ENCODE measurements around the gene QDPR. TPM values are rescaled to one million over a fixed set of nuclear protein-coding genes. Genes with fewer than 3 reads are reported as not detected.

QDPR gene
- total and polyA plus RNA-seq, 8 donors, result 36.6 to 51.2 (median 45.3) TPM

DNA sequence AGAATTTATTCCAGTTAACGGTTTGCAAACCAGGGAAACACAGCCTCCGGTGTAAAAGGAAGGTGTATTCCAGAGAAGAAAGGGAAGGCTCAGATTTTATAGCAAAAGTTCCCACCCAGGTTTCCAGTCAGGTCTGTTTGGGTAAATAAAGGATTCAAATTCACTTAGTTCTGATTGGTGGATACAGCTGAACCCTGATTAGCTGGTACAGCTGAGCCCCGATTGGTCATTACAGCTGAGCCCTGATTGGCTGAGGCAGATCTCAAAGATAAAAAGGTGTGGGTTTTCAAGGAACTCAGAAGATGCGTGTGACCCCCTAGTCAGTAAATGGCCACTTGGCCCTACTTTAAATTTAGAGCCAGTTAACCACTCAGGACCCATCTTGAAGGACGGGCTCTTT is 9.7 kb upstream of the QDPR start:
- DNase-seq (no peak), ATAC-seq (no peak)
- Histone ChIP-seq H3K9me3 (no peaks in the 10 kb centered on the region), H3K27me3 (no peaks in the 10 kb centered on the region), H3K27ac (no peak overlapping the region), H3K36me3 (no peaks in the 10 kb centered on the region), H3K4me3 (no peak overlapping the region), H3K4me1 (no peaks in the 10 kb centered on the region)
- TF ChIP-seq, protein P1, sequence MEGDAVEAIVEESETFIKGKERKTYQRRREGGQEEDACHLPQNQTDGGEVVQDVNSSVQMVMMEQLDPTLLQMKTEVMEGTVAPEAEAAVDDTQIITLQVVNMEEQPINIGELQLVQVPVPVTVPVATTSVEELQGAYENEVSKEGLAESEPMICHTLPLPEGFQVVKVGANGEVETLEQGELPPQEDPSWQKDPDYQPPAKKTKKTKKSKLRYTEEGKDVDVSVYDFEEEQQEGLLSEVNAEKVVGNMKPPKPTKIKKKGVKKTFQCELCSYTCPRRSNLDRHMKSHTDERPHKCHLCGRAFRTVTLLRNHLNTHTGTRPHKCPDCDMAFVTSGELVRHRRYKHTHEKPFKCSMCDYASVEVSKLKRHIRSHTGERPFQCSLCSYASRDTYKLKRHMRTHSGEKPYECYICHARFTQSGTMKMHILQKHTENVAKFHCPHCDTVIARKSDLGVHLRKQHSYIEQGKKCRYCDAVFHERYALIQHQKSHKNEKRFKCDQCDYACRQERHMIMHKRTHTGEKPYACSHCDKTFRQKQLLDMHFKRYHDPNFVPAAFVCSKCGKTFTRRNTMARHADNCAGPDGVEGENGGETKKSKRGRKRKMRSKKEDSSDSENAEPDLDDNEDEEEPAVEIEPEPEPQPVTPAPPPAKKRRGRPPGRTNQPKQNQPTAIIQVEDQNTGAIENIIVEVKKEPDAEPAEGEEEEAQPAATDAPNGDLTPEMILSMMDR (IDR thresholded peaks at IDR 0.05), result no peak
- intact Hi-C loops (cut with DNase I), result no loop called here

DNA sequence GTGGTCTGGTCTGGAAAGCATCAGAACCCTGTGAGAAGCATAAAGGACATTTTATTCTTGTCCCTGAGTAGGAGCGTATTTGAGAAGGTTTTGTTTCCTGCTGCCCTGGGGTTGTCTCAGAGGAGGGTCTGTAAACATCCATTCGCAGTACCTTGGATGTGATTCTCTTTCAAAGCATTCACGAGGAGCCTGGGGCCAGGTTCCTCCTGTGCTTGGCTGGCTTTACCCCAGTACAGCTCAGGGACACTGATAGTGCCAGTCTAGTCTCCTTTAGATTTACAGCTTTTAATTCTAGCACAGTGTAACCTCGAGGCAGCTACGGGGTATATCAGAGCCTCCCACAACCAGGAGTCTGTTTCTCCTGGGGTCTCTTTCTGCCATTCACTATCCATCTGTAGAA is 5.8 kb upstream of the QDPR start:
- H3K4me1 ChIP-seq, result peaks cover 0 to 5% of the 10 kb centered on the region in 2 donors
- no peak overlapping the region for H3K27ac ChIP-seq
- TF ChIP-seq, protein P1 (IDR thresholded peaks at IDR 0.05), result no peak
- no peaks in the 10 kb centered on the region for H3K36me3 ChIP-seq
- intact Hi-C loops (cut with DNase I), result no loop called here
- no peaks in the 10 kb centered on the region for H3K9me3 ChIP-seq
- DNase-seq, result no peak
- H3K4me3 ChIP-seq, result no peak overlapping the region
- no peaks in the 10 kb centered on the region for H3K27me3 ChIP-seq
- ATAC-seq, result no peak

DNA sequence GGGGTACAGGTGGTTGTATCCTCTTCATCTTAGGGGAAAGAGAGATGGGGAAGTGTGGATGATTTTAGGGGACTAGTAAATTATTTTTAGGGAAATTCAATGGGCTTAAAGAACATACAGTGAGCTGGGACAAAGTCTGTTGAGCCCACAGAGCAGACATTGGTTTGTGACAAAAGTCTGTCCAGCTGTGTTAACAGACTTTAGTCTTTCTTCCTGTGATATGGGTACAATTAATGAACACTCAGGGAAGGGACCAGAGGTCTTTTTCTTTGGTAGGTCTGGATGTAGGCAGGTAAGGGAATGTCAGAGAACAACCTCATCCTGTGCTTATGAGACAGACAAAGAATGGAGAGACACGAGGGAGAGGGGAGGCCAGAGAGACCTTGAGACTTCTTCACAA is 5.1 kb upstream of the QDPR start:
- no peak for DNase-seq
- H3K36me3 ChIP-seq, result no peaks in the 10 kb centered on the region
- no peak overlapping the region for H3K4me3 ChIP-seq

DNA sequence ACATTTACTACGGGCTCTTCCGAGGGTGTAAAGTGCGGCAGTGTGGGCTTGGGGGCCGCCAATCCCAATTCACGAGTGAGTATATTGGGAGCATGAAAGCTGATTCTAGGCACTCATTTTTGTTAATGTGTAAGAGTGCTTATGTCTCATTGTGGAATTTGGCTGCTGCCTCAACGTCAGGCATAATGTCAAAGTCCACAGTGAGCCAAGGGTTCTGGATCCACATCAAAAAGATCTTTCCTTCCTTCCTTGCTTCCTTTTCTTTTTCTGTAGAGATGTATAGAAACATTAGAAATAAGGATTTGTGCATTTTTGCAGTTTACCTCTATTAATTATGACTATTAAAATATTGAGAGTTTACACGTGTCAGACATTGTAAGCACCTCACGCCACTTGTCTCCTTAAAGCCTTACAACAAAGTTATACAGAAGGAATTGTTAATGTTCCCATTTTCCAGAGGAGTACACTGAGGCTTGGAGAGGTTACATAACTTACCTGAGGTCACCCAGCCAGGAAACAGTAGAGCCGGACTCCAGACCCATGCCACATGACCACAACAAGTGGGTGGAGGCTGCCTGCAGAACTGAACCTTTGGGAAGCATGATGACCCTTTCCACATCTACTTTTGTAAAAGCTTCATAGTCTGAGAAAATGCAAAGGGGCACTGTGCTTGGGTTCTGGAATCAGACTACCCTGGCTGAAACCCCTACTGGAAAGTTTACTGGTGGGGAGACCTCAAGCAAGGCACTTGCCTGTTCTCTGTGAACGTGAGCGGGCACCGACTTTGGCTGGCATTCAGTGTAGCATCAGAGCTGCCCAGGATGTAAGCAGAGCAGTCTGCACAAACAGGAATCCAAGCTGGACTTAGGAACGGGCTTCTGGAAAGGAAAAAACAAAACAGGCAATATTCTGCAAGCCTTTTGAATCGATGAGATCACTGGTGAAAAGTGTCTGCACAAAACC is 3.8 kb upstream of the QDPR start:
- TF ChIP-seq, protein P1 (IDR thresholded peaks at IDR 0.05), result no peak
- Histone ChIP-seq H3K4me3 (no peak overlapping the region), H3K36me3 (no peaks in the 10 kb centered on the region), H3K27me3 (no peaks in the 10 kb centered on the region), H3K9me3 (no peaks in the 10 kb centered on the region), H3K27ac (no peak overlapping the region), H3K4me1 (peaks cover 6 to 17% of the 10 kb centered on the region in 2 donors)
- no peak for DNase-seq
- no peak for ATAC-seq
- intact Hi-C loops (cut with DNase I), result no loop called here

More for the DNA sequence above, 5.1 kb upstream of the QDPR start:
- Histone ChIP-seq H3K4me1 (peaks cover 0 to 12% of the 10 kb centered on the region in 2 donors), H3K9me3 (no peaks in the 10 kb centered on the region), H3K27me3 (no peaks in the 10 kb centered on the region), H3K27ac (no peak overlapping the region)
- intact Hi-C loops (cut with DNase I), result no loop called here
- ATAC-seq, result no peak
- TF ChIP-seq, protein P1 (IDR thresholded peaks at IDR 0.05), result no peak

DNA sequence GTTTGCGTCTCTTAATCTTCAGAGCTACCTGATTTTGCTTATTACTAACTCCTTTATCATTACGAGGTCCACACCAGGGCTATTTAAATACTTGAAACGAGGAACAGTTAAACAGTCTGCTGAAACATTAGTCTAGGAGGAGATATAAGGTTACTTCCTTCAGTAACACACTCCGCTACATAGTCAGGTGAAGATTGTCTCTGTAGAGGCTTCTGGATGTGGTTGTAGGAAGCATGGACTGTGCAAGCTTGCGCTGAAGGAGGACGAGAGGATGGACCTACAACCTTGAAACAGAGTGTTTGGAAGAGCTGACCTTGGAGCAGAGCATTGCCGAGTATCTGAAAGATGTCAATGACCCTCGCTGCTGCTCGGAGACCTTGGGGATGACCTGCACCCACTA is 3.0 kb upstream of the QDPR start, which contains the start of gene CLRN2:
CLRN2 (plus strand) TSS at position 301 of the 400 bp plus-strand sequence. CDS start 102 bp downstream, outside the sequence.
- peaks cover 6 to 25% of the 10 kb centered on the region in 2 donors for H3K4me1 ChIP-seq

More for the DNA sequence above, 3.0 kb upstream of the QDPR start, which contains the start of gene CLRN2:
- Histone ChIP-seq H3K4me3 (no peak within 1 kb of the TSS), H3K27me3 (no peaks in the 10 kb centered on the region), H3K27ac (no peak within 1 kb of the TSS), H3K9me3 (no peaks in the 10 kb centered on the region), H3K36me3 (no peaks in the 10 kb centered on the region)
- DNase-seq (no peak), ATAC-seq (no peak)
- TF ChIP-seq, protein P1 (IDR thresholded peaks at IDR 0.05), result no peak
- intact Hi-C loops (cut with DNase I), result no loop called here
